HG03066 (cell line): ENCODE measurements around the gene C1orf21.

Source experiments
- ATAC-seq: cut with Tn5 transposase; IDR thresholded peaks from one replicate; pipeline ENCODE4 v1.9.1; 2021; ENCODE audit warnings: low read depth; ENCODE audit not compliant: unreplicated experiment

C1orf21 gene

GRCh38 chr1:184442260-184442659 lies 55.4 kb downstream of the C1orf21 start:
- no peak for ATAC-seq

GRCh38 chr1:184443201-184443600 lies 56.4 kb downstream of the C1orf21 start:
- ATAC-seq, result no peak

- no peak for ATAC-seq
Measured at GRCh38 chr1:184443624-184444023, 56.8 kb downstream of the C1orf21 start.

GRCh38 chr1:184445997-184446396 lies 59.2 kb downstream of the C1orf21 start:
- no peak for ATAC-seq

GRCh38 chr1:184447651-184448185 lies 60.9 kb downstream of the C1orf21 start:
- no peak for ATAC-seq

- no peak for ATAC-seq
Measured at GRCh38 chr1:184449916-184450315, 63.1 kb downstream of the C1orf21 start.

GRCh38 chr1:184455786-184456185 lies 69.0 kb downstream of the C1orf21 start:
- no peak for ATAC-seq

- no peak for ATAC-seq
Measured at GRCh38 chr1:184456189-184456588, 69.4 kb downstream of the C1orf21 start.

GRCh38 chr1:184457500-184457899 lies 70.7 kb downstream of the C1orf21 start:
- ATAC-seq, result no peak

- ATAC-seq, result no peak
Measured at GRCh38 chr1:184461321-184461720, 74.5 kb downstream of the C1orf21 start.

GRCh38 chr1:184462155-184462554 lies 75.3 kb downstream of the C1orf21 start:
- ATAC-seq, result no peak

GRCh38 chr1:184462990-184463389 lies 76.2 kb downstream of the C1orf21 start:
- no peak for ATAC-seq

- ATAC-seq, result no peak
Measured at GRCh38 chr1:184463680-184464079, 76.9 kb downstream of the C1orf21 start.

GRCh38 chr1:184464757-184465156 lies 77.9 kb downstream of the C1orf21 start:
- no peak for ATAC-seq

GRCh38 chr1:184465489-184466146 lies 78.8 kb downstream of the C1orf21 start:
- no peak for ATAC-seq

- no peak for ATAC-seq
Measured at GRCh38 chr1:184467295-184467694, 80.5 kb downstream of the C1orf21 start.

GRCh38 chr1:184469396-184469795 lies 82.6 kb downstream of the C1orf21 start:
- no peak for ATAC-seq

- ATAC-seq, result no peak
Measured at GRCh38 chr1:184471686-184472085, 84.9 kb downstream of the C1orf21 start.

GRCh38 chr1:184472136-184472535 lies 85.3 kb downstream of the C1orf21 start:
- no peak for ATAC-seq

GRCh38 chr1:184473176-184473966 lies 86.5 kb downstream of the C1orf21 start:
- ATAC-seq, result no peak

- ATAC-seq, result no peak
Measured at GRCh38 chr1:184476187-184476586, 89.4 kb downstream of the C1orf21 start.
